Right lobe of liver (tissue), 6 donors: Measurements from ENCODE around the gene DNAH10. TPM values are rescaled to one million over a fixed set of nuclear protein-coding genes. Genes with fewer than 3 reads are reported as not detected.

ENCODE experiments used
- ATAC-seq, 4 donors: fragments of 200-7000 bp; cut with Tn5 transposase; one replicate each; pipeline ENCODE4 v1.9.1; 2020; ENCODE audit warnings: mild to moderate bottlenecking in 4 of 4, moderate library complexity in 4 of 4
- DNase-seq, 3 donors: peaks; one replicate each; pipeline ENCODE4 v3.0.0-alpha.2; 2020
- H3K27ac ChIP-seq, 3 donors: fragments of 200-600 bp; one replicate each; pipeline ENCODE4 v1.8.0; 2022
- H3K27me3 ChIP-seq, 2 donors: fragments of 200-600 bp; one replicate each; pipeline ENCODE4 v1.8.0; 2022
- H3K36me3 ChIP-seq, 4 donors: fragments of 200-600 bp; sonication (generic) in 1 of 4; one replicate each; pipeline versions ENCODE4 v1.5.1 to v1.8.0; 2017 to 2022; ENCODE audit warnings: control low read depth in 1 of 4
- H3K4me1 ChIP-seq, 4 donors: fragments of 200-600 bp; sonication (generic) in 1 of 4; one replicate each; pipeline versions ENCODE4 v1.5.1 to v1.8.0; 2017 to 2022; ENCODE audit warnings: control low read depth in 1 of 4
- H3K4me3 ChIP-seq, 3 donors: fragments of 200-600 bp; one replicate each; pipeline ENCODE4 v1.8.0; 2022
- H3K9me3 ChIP-seq, 4 donors: fragments of 200-600 bp; sonication (generic) in 1 of 4; one replicate each; pipeline versions ENCODE4 v1.5.1 to v1.8.0; 2017 to 2022; ENCODE audit warnings: control low read depth in 1 of 4
- POLR2A ChIP-seq: fragments of 450-650 bp; IDR thresholded peaks from one replicate; pipeline ENCODE4 v1.6.1; 2017; ENCODE audit warnings: antibody characterized with exemption, mild to moderate bottlenecking
- WGBS: methylation state at CpG from one replicate; pipeline ENCODE4 v1.1.6; 2018; ENCODE audit warnings: low coverage, low lambda C conversion rate; ENCODE audit not compliant: insufficient coverage; ENCODE audit errors: missing lambda C conversion rate; 5-methylcytosine and 5-hydroxymethylcytosine counted together
- intact Hi-C, 2 donors: fragments of 100-400 bp; cut with DNase I; formaldehyde crosslinking; loops; one replicate each; pipeline versions ENCODE4 v1.11.2 to v1.14.1; 2022
- total RNA-seq, 6 experiments: library from RNA; depleted of rRNA in 2 of 6; stranded (reverse); fragments of >200 nt in 2 of 6; fragmentation: NEBNext Ultra II Directional in 3 of 6; extraction: Animal tissue kit (Norgen Biotek cat#: 25700) in 3 of 6; gene quantifications; one replicate each; pipeline versions ENCODE4 v1.1.0 to v1.2.4, GENCODE V29; 2016 to 2023
- TF ChIP-seq, protein P1 (sequence below), 4 donors: fragments of 200-600 bp in 3 of 4; fragments of 450-650 bp in 1 of 4; IDR thresholded peaks; one replicate each; pipeline versions ENCODE4 v1.5.1 to v1.8.0; 2016 to 2022; ENCODE audit warnings: antibody characterized with exemption in 4 of 4, mild to moderate bottlenecking in 2 of 4
- donor health status: DM: no; HTN: yes; CAD: no.
- donor health status: DM: no; HTN: no; CAD: no.
- donor health status: DM: no; HTN: no; CAD: no.
- donor health status: DM: no; HTN: yes; CAD: no.
- donor health status: DM: no; HTN: yes; CAD: no.

DNAH10 gene
- total RNA-seq, 6 experiments from 2014 or later: under 0.01 to 0.40 (median 0.16) TPM; not detected in 1

GRCh38 chr12:123713823-123714585, 48.1 kb upstream of the DNAH10 start:
- no peak for DNase-seq
- intact Hi-C loops: no loop called here
- TF ChIP-seq POLR2A: no peak
- Histone ChIP-seq H3K27me3 (no peaks in the 10 kb centered on the region), H3K27ac (no peak overlapping the region), H3K36me3 (no peaks in the 10 kb centered on the region), H3K9me3 (no peaks in the 10 kb centered on the region), H3K4me3 (no peak overlapping the region), H3K4me1 (peaks cover 0 to 10% (median 4%) of the 10 kb centered on the region in 4 donors)
- no peak for ATAC-seq
- WGBS: 28% methylated on average over 5 of the region's 10 CpGs

DNA sequence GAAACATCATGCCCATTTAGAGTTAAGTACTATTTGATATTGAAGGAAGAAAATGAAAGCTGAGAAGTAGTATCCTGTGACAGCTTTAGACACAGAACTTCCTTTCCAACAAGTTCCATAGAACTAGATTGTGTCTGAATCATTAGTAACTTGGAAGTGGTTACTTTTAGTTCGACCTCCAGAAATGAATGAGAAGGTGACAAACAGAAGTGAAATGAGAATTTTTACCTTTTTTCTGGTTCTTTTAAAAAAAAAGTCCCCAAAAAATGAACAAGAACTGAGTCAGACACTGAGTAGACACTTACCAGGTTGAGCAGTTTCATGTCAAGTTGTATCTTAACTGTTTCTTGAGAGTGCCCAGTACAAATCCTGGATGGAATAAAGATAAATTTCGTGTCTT, 46.9 kb upstream of the DNAH10 start:
- no peak for TF ChIP-seq POLR2A
- WGBS: 33% methylated on average over 2 of the region's 2 CpGs
- Histone ChIP-seq H3K4me1 (peaks cover 0 to 10% (median 4%) of the 10 kb centered on the region in 4 donors), H3K4me3 (no peak overlapping the region), H3K27me3 (no peaks in the 10 kb centered on the region), H3K27ac (no peak overlapping the region), H3K9me3 (no peaks in the 10 kb centered on the region), H3K36me3 (no peaks in the 10 kb centered on the region)
- DNase-seq (no peak), ATAC-seq (no peak)
- intact Hi-C loops: no loop called here

DNA sequence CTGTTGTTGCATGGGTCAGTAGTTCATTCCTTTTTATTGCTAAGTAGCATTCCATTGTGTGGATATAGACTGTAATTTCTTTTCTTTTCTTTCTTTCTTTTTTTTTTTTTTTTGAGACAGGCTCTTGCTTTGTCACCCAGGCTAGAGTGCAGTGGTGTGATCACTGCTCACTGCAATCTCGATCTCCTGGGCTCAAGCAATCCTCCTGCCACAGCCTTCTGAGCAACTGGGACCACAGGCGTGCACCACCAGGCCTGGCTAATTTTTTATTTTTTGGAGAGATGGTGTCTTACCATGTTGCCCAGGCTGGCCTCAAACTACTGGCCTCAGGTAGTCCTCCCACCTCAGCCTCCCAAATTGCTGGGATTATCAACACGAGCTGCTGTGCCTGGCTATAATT, 44.8 kb upstream of the DNAH10 start:
- WGBS: 96% methylated on average over 3 of the region's 3 CpGs
- H3K27me3 ChIP-seq: no peaks in the 10 kb centered on the region
- intact Hi-C loops: no loop called here
- no peak overlapping the region for H3K27ac ChIP-seq
- H3K36me3 ChIP-seq: no peaks in the 10 kb centered on the region
- ATAC-seq: no peak
- no peak for DNase-seq
- TF ChIP-seq POLR2A: no peak
- TF ChIP-seq, protein P1, sequence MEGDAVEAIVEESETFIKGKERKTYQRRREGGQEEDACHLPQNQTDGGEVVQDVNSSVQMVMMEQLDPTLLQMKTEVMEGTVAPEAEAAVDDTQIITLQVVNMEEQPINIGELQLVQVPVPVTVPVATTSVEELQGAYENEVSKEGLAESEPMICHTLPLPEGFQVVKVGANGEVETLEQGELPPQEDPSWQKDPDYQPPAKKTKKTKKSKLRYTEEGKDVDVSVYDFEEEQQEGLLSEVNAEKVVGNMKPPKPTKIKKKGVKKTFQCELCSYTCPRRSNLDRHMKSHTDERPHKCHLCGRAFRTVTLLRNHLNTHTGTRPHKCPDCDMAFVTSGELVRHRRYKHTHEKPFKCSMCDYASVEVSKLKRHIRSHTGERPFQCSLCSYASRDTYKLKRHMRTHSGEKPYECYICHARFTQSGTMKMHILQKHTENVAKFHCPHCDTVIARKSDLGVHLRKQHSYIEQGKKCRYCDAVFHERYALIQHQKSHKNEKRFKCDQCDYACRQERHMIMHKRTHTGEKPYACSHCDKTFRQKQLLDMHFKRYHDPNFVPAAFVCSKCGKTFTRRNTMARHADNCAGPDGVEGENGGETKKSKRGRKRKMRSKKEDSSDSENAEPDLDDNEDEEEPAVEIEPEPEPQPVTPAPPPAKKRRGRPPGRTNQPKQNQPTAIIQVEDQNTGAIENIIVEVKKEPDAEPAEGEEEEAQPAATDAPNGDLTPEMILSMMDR (IDR thresholded peaks at IDR 0.05): no peak
- peaks cover 0 to 12% (median 4%) of the 10 kb centered on the region in 4 donors for H3K4me1 ChIP-seq
- no peak overlapping the region for H3K4me3 ChIP-seq
- H3K9me3 ChIP-seq: no peaks in the 10 kb centered on the region

DNA sequence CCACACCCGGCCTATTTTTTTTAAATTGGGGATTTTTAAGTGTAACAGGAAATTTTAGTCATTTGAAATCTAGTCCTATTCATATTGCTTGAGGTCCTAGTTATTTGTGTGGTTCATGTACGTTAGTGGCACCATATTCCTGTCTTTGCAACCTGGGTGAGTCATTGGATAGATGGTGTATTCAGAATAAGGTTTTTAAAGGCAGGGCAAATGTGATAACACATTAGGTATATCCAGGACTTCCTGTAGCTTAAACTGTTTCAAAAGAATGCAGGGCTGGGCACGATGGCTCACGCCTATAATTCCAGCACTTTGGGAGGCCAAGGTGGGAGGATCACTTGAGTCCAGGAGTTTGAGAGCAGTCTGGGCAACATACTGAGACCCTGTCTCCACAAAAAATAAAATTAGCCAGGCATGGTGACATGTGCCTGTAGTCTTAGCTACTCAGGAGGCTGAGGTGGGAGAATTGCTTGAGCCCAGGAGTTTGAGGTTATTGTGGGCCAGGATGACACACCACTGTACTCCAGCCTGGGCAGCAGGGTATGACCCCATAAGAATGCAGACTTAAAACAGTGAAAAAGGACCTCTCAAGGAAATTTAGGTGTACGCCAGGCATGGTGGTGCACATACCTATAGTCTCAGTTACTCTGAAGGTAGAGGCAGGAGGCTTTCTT, 41.8 kb upstream of the DNAH10 start:
- Histone ChIP-seq H3K27me3 (no peaks in the 10 kb centered on the region), H3K27ac (no peak overlapping the region), H3K36me3 (peaks cover 0 to 16% (median 5%) of the 10 kb centered on the region in 4 donors), H3K4me1 (peaks cover 0 to 2% (median 0%) of the 10 kb centered on the region in 4 donors), H3K9me3 (no peaks in the 10 kb centered on the region), H3K4me3 (no peak overlapping the region)
- TF ChIP-seq POLR2A: no peak
- TF ChIP-seq, protein P1 (IDR thresholded peaks at IDR 0.05): no peak
- intact Hi-C loops: no loop called here
- no peak for DNase-seq
- 80% methylated on average over 5 of the region's 5 CpGs for WGBS
- ATAC-seq: no peak

DNA sequence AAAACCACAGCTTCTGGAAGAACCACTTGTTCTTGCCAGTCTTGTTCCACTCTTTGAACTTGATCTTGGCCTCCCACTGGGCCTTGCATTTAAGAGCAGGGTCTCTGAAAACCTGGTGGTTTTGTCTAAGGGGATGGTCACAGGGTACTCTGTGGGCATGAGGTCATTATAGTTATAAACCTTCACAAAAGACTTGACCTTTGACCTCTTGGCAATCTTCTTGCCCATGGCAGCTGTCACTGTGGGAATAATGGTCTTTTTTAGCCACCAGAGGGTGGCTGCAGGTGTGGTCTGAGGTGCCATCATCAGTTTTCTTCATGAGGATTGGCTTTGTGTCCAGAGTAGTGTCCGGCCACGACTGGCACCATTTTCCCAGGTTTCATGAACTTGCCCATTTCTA, 40.9 kb upstream of the DNAH10 start:
- H3K4me3 ChIP-seq: no peak overlapping the region
- peaks cover 0 to 25% (median 5%) of the 10 kb centered on the region in 4 donors for H3K36me3 ChIP-seq

More for the DNA sequence above, 40.9 kb upstream of the DNAH10 start:
- Histone ChIP-seq H3K27me3 (no peaks in the 10 kb centered on the region), H3K27ac (no peak overlapping the region), H3K4me1 (peaks cover 0 to 2% (median 0%) of the 10 kb centered on the region in 4 donors), H3K9me3 (no peaks in the 10 kb centered on the region)
- DNase-seq: no peak
- no peak for ATAC-seq
- 100% methylated on average over 1 of the region's 2 CpGs for WGBS
- intact Hi-C loops: no loop called here
- TF ChIP-seq, protein P1 (IDR thresholded peaks at IDR 0.05): no peak
- no peak for TF ChIP-seq POLR2A
